GM12878 (cell line): ENCODE measurements around the gene BCKDK. TPM values are rescaled to one million over a fixed set of nuclear protein-coding genes. Genes with fewer than 3 reads are reported as not detected.

ENCODE experiments used
- ATAC-seq: fragments of 200-7000 bp; cut with Tn5 transposase; 3 replicates; pipeline ENCODE4 v1.9.1; 2020; ENCODE audit warnings: mild to moderate bottlenecking, moderate library complexity
- BruUV-seq: library from RNA; stranded (reverse); fragments of 400-500 nt; replicated peaks from 2 replicates; lab custom pipeline; 2021; lab: Mats Ljungman, UMichigan
- CTCF ChIA-PET: fragments of 300-600 bp; sonication (Branson Sonifier 250); formaldehyde crosslinking; extraction: SDS; loops from one replicate; lab custom pipeline; 2021; ENCODE audit warnings: inconsistent platforms; lab: Yijun Ruan, JAX
- POLR2A ChIA-PET: fragments of 350-600 bp; formaldehyde crosslinking; extraction: SDS; loops from one replicate; lab custom pipeline; 2021; ENCODE audit warnings: inconsistent platforms; lab: Charles Lee
- RAD21 ChIA-PET: fragments of 300-600 bp; sonication (Branson Sonifier 250); formaldehyde crosslinking; loops from one replicate; lab custom pipeline; 2023; ENCODE audit warnings: antibody characterized with exemption; ENCODE audit not compliant: unreplicated experiment; lab: Charles Lee
- SMC1A ChIA-PET: fragments of 300-600 bp; sonication (Branson Sonifier 250); formaldehyde crosslinking; loops from one replicate; lab custom pipeline; 2023; ENCODE audit not compliant: unreplicated experiment, uncharacterized antibody; lab: Charles Lee
- DNase-seq: peaks from one replicate; pipeline ENCODE4 v3.0.0-alpha.2; 2011; ENCODE audit warnings: low read depth, low spot score
- FAIRE-seq: peaks from 3 replicates; lab custom pipeline; 2011; peaks lifted over from hg19 to GRCh38; lab: Jason Lieb, UNC
- H2AFZ ChIP-seq: 2 replicates; pipeline ENCODE4 v1.6.0; 2011; ENCODE audit warnings: low read depth, low read length, control low read depth; ENCODE audit not compliant: control insufficient read depth
- H3K27ac ChIP-seq: 2 replicates; pipeline ENCODE4 v1.5.1; 2011; ENCODE audit warnings: control low read depth; ENCODE audit not compliant: control insufficient read depth, insufficient read depth
- H3K27me3 ChIP-seq, 2 experiments: replicated peaks in 1 of 2; 2 replicates each; pipeline versions ENCODE4 v1.6.0 to v1.6.1; 2011; ENCODE audit warnings: low read length in 1 of 2; ENCODE audit not compliant: control insufficient read depth in 2 of 2, insufficient read depth in 2 of 2
- H3K36me3 ChIP-seq, 2 experiments: 2 replicates each; pipeline ENCODE4 v1.5.1; 2011; ENCODE audit warnings: low read length in 1 of 2; ENCODE audit not compliant: control insufficient read depth in 2 of 2, insufficient read depth in 2 of 2
- H3K4me1 ChIP-seq: 2 replicates; pipeline ENCODE4 v1.6.1; 2011; ENCODE audit warnings: mild to moderate bottlenecking, low read length, moderate library complexity, mixed read lengths; ENCODE audit not compliant: control insufficient read depth, insufficient read depth
- H3K4me2 ChIP-seq: 2 replicates; pipeline ENCODE4 v1.6.0; 2011; ENCODE audit warnings: control low read depth; ENCODE audit not compliant: control insufficient read depth, insufficient read depth
- H3K4me3 ChIP-seq: fragments of 200-600 bp; sonication (generic); 2 replicates; pipeline ENCODE4 v1.5.1; 2016
- H3K79me2 ChIP-seq: 2 replicates; pipeline ENCODE4 v1.6.0; 2011; ENCODE audit warnings: low read length; ENCODE audit not compliant: control insufficient read depth, insufficient read depth
- H3K9ac ChIP-seq: 2 replicates; pipeline ENCODE4 v1.8.0; 2011; ENCODE audit warnings: low read length, control low read depth, mixed read lengths; ENCODE audit not compliant: control insufficient read depth, insufficient read depth
- H3K9me3 ChIP-seq: replicated peaks from 3 replicates; pipeline ENCODE4 v1.5.1; 2011; ENCODE audit warnings: mild to moderate bottlenecking, low read length; ENCODE audit not compliant: control insufficient read depth, insufficient read depth
- H4K20me1 ChIP-seq: 2 replicates; pipeline ENCODE4 v1.6.0; 2011; ENCODE audit not compliant: control insufficient read depth, insufficient read depth
- CBX5 ChIP-seq: sonication (generic); IDR thresholded peaks from 2 replicates; pipeline ENCODE4 v1.6.1; 2016; ENCODE audit warnings: low read depth, moderate library complexity, mild to moderate bottlenecking, inconsistent platforms
- CREM ChIP-seq: IDR thresholded peaks from 2 replicates; pipeline ENCODE4 v1.6.1; 2014; ENCODE audit warnings: antibody characterized with exemption, low read depth
- CTCF ChIP-seq, 3 experiments: IDR thresholded peaks in 2 of 3; conservative IDR thresholded peaks in 1 of 3; 2 replicates each; pipeline ENCODE4 v1.5.1; 2011; ENCODE audit warnings: low read depth in 3 of 3, low read length in 3 of 3, mild to moderate bottlenecking in 3 of 3, control low read depth in 2 of 3, moderate library complexity in 2 of 3, inconsistent platforms in 1 of 3, mixed read lengths in 1 of 3; ENCODE audit not compliant: control insufficient read depth in 2 of 3, insufficient read depth in 1 of 3; ENCODE audit errors: extremely low read depth in 1 of 3
- E2F8 ChIP-seq: fragments of 450-650 bp; IDR thresholded peaks from 2 replicates; pipeline ENCODE4 v1.6.1; 2018; ENCODE audit warnings: mild to moderate bottlenecking, low read depth, moderate library complexity; ENCODE audit not compliant: partially characterized antibody
- EGR1 ChIP-seq, 2 experiments: IDR thresholded peaks; 1 replicate in 1 of 2; 2 replicates in 1 of 2; pipeline ENCODE4 v1.6.1; 2011 to 2012; ENCODE audit warnings: low read depth in 2 of 2, low read length in 2 of 2, borderline replicate concordance in 1 of 2, mild to moderate bottlenecking in 1 of 2, moderate library complexity in 1 of 2
- ELK1 ChIP-seq: IDR thresholded peaks from 2 replicates; pipeline ENCODE4 v1.6.1; 2012; ENCODE audit warnings: low read depth, low read length, improper control_type of control experiment
- ESRRA ChIP-seq: IDR thresholded peaks from 2 replicates; pipeline ENCODE4 v1.6.1; 2012; ENCODE audit warnings: mild to moderate bottlenecking, low read length, improper control_type of control experiment
- GABPA ChIP-seq: IDR thresholded peaks from 2 replicates; pipeline ENCODE4 v1.6.1; 2014; ENCODE audit warnings: antibody characterized with exemption, low read depth, mild to moderate bottlenecking, inconsistent platforms
- IRF4 ChIP-seq: IDR thresholded peaks from 2 replicates; pipeline ENCODE4 v1.6.1; 2011; ENCODE audit warnings: low read depth, low read length
- KAT2A ChIP-seq: conservative IDR thresholded peaks from 2 replicates; pipeline ENCODE4 v1.6.1; 2011; ENCODE audit warnings: low read depth, low read length; ENCODE audit not compliant: control insufficient read depth
- NR2F1 ChIP-seq: fragments of 450-650 bp; conservative IDR thresholded peaks from 2 replicates; pipeline ENCODE4 v1.6.1; 2017; ENCODE audit warnings: mild to moderate bottlenecking
- RELA ChIP-seq: fragments of 450-650 bp; IDR thresholded peaks from 2 replicates; pipeline ENCODE4 v1.8.0; 2014; ENCODE audit warnings: borderline replicate concordance; ENCODE audit not compliant: partially characterized antibody
- SPI1 ChIP-seq: IDR thresholded peaks from 2 replicates; pipeline ENCODE4 v1.6.1; 2011; ENCODE audit warnings: low read depth, mild to moderate bottlenecking, low read length, moderate library complexity, borderline replicate concordance; ENCODE audit not compliant: insufficient read depth
- SRF ChIP-seq, 2 experiments: IDR thresholded peaks; 2 replicates each; pipeline ENCODE4 v1.6.1; 2011; ENCODE audit warnings: low read depth in 2 of 2, low read length in 2 of 2, mild to moderate bottlenecking in 1 of 2, moderate library complexity in 1 of 2
- TCF12 ChIP-seq: IDR thresholded peaks from 2 replicates; pipeline ENCODE4 v1.6.1; 2011; ENCODE audit warnings: low read depth, mild to moderate bottlenecking, low read length
- WGBS: methylation state at CpG from one replicate; pipeline ENCODE4 v1.1.6; 2016; ENCODE audit warnings: low lambda C conversion rate; ENCODE audit not compliant: insufficient replicate concordance, insufficient coverage; ENCODE audit errors: missing lambda C conversion rate; 5-methylcytosine and 5-hydroxymethylcytosine counted together
- in situ Hi-C: fragments of 300-500 bp; cut with MboI; formaldehyde crosslinking; loops from 9 replicates; pipeline ENCODE4 v1.14.3; 2018; ENCODE audit warnings: mixed read lengths
- intact Hi-C: fragments of 100-400 bp; cut with micrococcal nuclease; formaldehyde crosslinking; loops from one replicate; pipeline ENCODE4 v1.14.2; 2022; ENCODE audit not compliant: unreplicated experiment
- polyA plus RNA-seq, 11 experiments: library from polyadenylated mRNA; depleted of rRNA in 4 of 11; unstranded in 6 of 11; stranded (reverse) in 5 of 11; fragments of >200 nt; fragmentation: Nextera tagmentation in 4 of 11; fragmentation: Illumina TruSeq in 1 of 11; extraction: Ambion mirVana in 4 of 11; extraction: Trizol in 1 of 11; gene quantifications; 1 replicate in 1 of 11; 2 replicates in 10 of 11; pipeline versions ENCODE4 v1.2.1 to v1.2.3, GENCODE V29; 2011 to 2016; ENCODE audit warnings: inconsistent platforms in 2 of 11, missing spikeins in 2 of 11, low read depth in 1 of 11
- total RNA-seq, 4 experiments: library from RNA; depleted of rRNA in 3 of 4; stranded (reverse); fragments of >200 nt in 3 of 4; fragmentation: Illumina TruSeq in 1 of 4; extraction: Trizol in 1 of 4; gene quantifications; 2 replicates each; pipeline versions ENCODE4 v1.2.1 to v1.2.3, GENCODE V29; 2013 to 2021

The BCKDK gene
- total and polyA plus RNA-seq, 10 of the 15 experiments (the other 5 are each of a cell fraction or from before 2014, with no cell fraction given) = 0.68 to 56.6 (median 32.8) TPM

- ChIA-PET SMC1A (interaction anchor here (0.6 to 2.4 kb wide), 4 partner anchors 17 to 266 kb away, joined by 3 to 7 read pairs (median 4); partner anchors contain the start of genes ZNF646 and ZNF668), POLR2A (interaction anchor here (0.6 to 1.7 kb wide), 19 partner anchors 9 to 752 kb away, joined by 3 to 24 read pairs (median 4); partner anchors contain the start of genes BCKDK, FUS, PHKG2 and PYCARD), CTCF (interaction anchor here (0.5 to 1.4 kb wide), 8 partner anchors 25 to 334 kb away, joined by 3 to 15 read pairs (median 4); no protein-coding TSS in a partner anchor), RAD21 (interaction anchor here (0.6 to 5.2 kb wide), 14 partner anchors 10 to 595 kb away, joined by 3 to 48 read pairs (median 4); partner anchors contain the start of genes BCKDK, ZNF646 and ZNF668)
- Histone ChIP-seq H3K4me3 (peak within 1 kb of the TSS; percentile 84), H3K27me3 (no peaks in the 10 kb centered on the region), H2AFZ (peak within 1 kb of the TSS; percentile 74), H3K36me3 (peaks cover 3 to 9% of the 10 kb centered on the region in 2 experiments; a peak in 3 of 4 replicates), H3K27ac (peak within 1 kb of the TSS; percentile 73), H3K9me3 (no peaks in the 10 kb centered on the region), H4K20me1 (no peaks in the 10 kb centered on the region), H3K4me1 (peaks cover 8% of the 10 kb centered on the region), H3K4me2 (peak within 1 kb of the TSS; percentile 59), H3K9ac (peak within 1 kb of the TSS; percentile 62), H3K79me2 (peaks cover 11% of the 10 kb centered on the region)
- DNase-seq (peak; percentile 72), FAIRE-seq (peak; percentile 90), ATAC-seq (peak; percentile 96)
- WGBS = under 1% methylated on average over 50 of the region's 68 CpGs
- in situ Hi-C loops = loop anchor here (10.0 kb wide), 1 partner anchor 757 kb away; the partner anchor contains the start of gene ZNF267
- intact Hi-C loops = loop anchor here (10.0 kb wide), 1 partner anchor 757 kb away; the partner anchor contains the start of gene ZNF267
- TSS peak; percentile 83 for BruUV-seq
- TF ChIP-seq CREM (peak; percentile 99), NR2F1 (peak; percentile 64), SPI1 (peak; percentile 24; the same call in 1 of the 2 replicates), CBX5 (no peak), CTCF (IDR thresholded peaks at IDR 0.05 in 2 of 3, conservative IDR thresholded peaks at IDR 0.05 in 1 of 3; ENCODE audit: control insufficient read depth in 2 of 3, extremely low read depth in 1 of 3, insufficient read depth in 1 of 3, low read depth in 3 of 3, low read length in 3 of 3) (no peak), KAT2A (no peak), IRF4 (no peak), EGR1 (IDR thresholded peaks at IDR 0.05; ENCODE audit: borderline replicate concordance in 1 of 2, low read depth in 2 of 2, low read length in 2 of 2) (peak; percentile 33 to 42; a peak in 2 of 3 replicates), E2F8 (peak; percentile 51), GABPA (peak; percentile 97), RELA (peak; percentile 67), ELK1 (peak; percentile 34; the same call in 1 of the 2 replicates), ESRRA (peak; percentile 34), SRF (IDR thresholded peaks at IDR 0.05; ENCODE audit: low read depth in 2 of 2, low read length in 2 of 2) (peak in 1 of 2 experiments; percentile 46; a peak in 1 of 4 replicates), TCF12 (peak; percentile 50; the same call in 1 of the 2 replicates)
Observed at GRCh38 chr16:31117384-31118222, 9.4 kb downstream of the BCKDK start, which contains the start of gene KAT8. TSS of gene KAT8 (plus strand) at chr16:31117664. CDS start at chr16:31117682, 18 bp downstream.
